ENCODE measurements around the gene CACNG4.
A peak's percentile ranks its signal among the peaks of the same experiment; 100 is the strongest.
"Not testable (repeated sequence)": the region's sequence is repeated elsewhere in the genome, so short reads cannot be mapped to it uniquely, and the experiment has no call there.

CACNG4 gene

GRCh38 chr17:67035131-67036083, 70.9 kb downstream of the CACNG4 start:
- TF ChIP-seq CTCF (IDR thresholded peaks at IDR 0.05; ENCODE audit: low read depth, low read length), result no peak
- no peaks in the 10 kb centered on the region for H3K36me3 ChIP-seq
- no peak for DNase-seq
- peaks cover 19% of the 10 kb centered on the region for H3K9me3 ChIP-seq (ENCODE audit: severe bottlenecking)
- 0 out of 2 replicates have a peak overlapping the region, but pooled peaks have one; percentile 17 for H3K27ac ChIP-seq
- H3K4me3 ChIP-seq (ENCODE audit: low read depth, low read length), result no peak overlapping the region
- H3K27me3 ChIP-seq (ENCODE audit: insufficient read depth, low read depth, severe bottlenecking), result no peaks in the 10 kb centered on the region

GRCh38 chr17:67038861-67039365, 74.4 kb downstream of the CACNG4 start:
- no peaks in the 10 kb centered on the region for H3K27me3 ChIP-seq (ENCODE audit: insufficient read depth, low read depth, severe bottlenecking)

GRCh38 chr17:67040652-67041051, 76.1 kb downstream of the CACNG4 start:
- Histone ChIP-seq H3K4me3 (ENCODE audit: low read depth, low read length) (no peak overlapping the region), H3K9me3 (ENCODE audit: severe bottlenecking) (peaks cover 9% of the 10 kb centered on the region), H3K27ac (no peak overlapping the region), H3K36me3 (no peaks in the 10 kb centered on the region), H3K27me3 (ENCODE audit: insufficient read depth, low read depth, severe bottlenecking) (no peaks in the 10 kb centered on the region)
- TF ChIP-seq CTCF (IDR thresholded peaks at IDR 0.05; ENCODE audit: low read depth, low read length), result no peak
- no peak for DNase-seq

More at GRCh38 chr17:67038861-67039365, 74.4 kb downstream of the CACNG4 start:
- peaks cover 19% of the 10 kb centered on the region for H3K9me3 ChIP-seq (ENCODE audit: severe bottlenecking)
- no peak overlapping the region for H3K27ac ChIP-seq
- no peak for TF ChIP-seq CTCF (IDR thresholded peaks at IDR 0.05; ENCODE audit: low read depth, low read length)
- H3K36me3 ChIP-seq, result no peaks in the 10 kb centered on the region
- H3K4me3 ChIP-seq (ENCODE audit: low read depth, low read length), result no peak overlapping the region
- no peak for DNase-seq

- H3K27ac ChIP-seq; DNase-seq; H3K36me3 ChIP-seq; H3K4me3 ChIP-seq (ENCODE audit: low read depth, low read length); H3K27me3 ChIP-seq (ENCODE audit: insufficient read depth, low read depth, severe bottlenecking); H3K9me3 ChIP-seq (ENCODE audit: severe bottlenecking): not testable (repeated sequence)
Measured at GRCh38 chr17:67041119-67041518, 76.6 kb downstream of the CACNG4 start.

GRCh38 chr17:67041531-67041930, 77.0 kb downstream of the CACNG4 start:
- no peak for DNase-seq
- no peaks in the 10 kb centered on the region for H3K36me3 ChIP-seq
- H3K27me3 ChIP-seq (ENCODE audit: insufficient read depth, low read depth, severe bottlenecking), result no peaks in the 10 kb centered on the region
- peak; percentile 30; the same call in 1 of the 2 replicates for TF ChIP-seq CTCF (IDR thresholded peaks at IDR 0.05; ENCODE audit: low read depth, low read length)
- H3K4me3 ChIP-seq (ENCODE audit: low read depth, low read length), result no peak overlapping the region
- H3K27ac ChIP-seq, result no peak overlapping the region
- peaks cover 5% of the 10 kb centered on the region for H3K9me3 ChIP-seq (ENCODE audit: severe bottlenecking)
